Islet precursor cell (in vitro differentiated cells): ENCODE data around the gene HSD3B2.
"Not testable (repeated sequence)": the region's sequence is repeated elsewhere in the genome, so short reads cannot be mapped to it uniquely, and the experiment has no call there.

ENCODE experiments used
- DNase-seq: peaks from one replicate; pipeline ENCODE4 v3.0.0-alpha.2; 2018

HSD3B2 gene

GRCh38 chr1:119414950-119415349 lies at the start of gene HSD3B2:
Gene HSD3B2, plus strand, starts transcription at chr1:119415150. Its CDS starts 270 bp downstream, at chr1:119415420.
- DNase-seq = no peak

GRCh38 chr1:119366424-119366823 lies 48.5 kb upstream of the HSD3B2 start:
- no peak for DNase-seq

DNA sequence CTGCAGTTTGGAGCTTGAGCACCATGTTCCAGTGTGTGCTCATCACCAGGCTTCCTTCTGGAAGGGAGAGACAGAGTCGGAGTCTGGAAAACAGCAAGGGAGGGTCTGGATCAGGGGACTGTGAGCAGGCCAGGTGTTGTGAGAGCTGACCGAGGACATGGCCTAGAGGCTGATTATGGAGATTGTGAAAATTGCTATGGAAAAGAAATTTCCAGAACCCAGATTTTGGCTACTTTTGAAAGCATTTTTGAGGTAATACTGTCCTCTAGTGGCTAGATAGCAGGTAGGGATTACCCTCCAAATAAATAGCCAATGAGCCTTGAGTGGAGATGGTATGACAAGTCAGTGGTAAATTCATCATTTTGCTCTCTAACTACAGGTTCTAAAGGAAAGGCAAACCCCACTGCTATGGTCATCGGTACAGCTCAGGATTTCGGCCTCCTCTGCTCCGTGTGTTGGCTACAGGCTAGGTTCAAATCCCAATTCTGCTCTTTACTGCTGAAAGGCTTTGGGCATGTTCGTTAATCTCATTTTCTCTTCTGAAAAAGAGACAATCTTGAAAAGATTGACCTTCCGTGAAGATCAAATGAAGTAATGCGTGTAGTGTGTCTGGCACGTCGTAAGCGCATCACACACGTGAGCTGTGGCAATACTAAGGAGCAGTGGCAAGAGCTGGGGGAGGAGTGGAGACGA lies 47.4 kb upstream of the HSD3B2 start:
- DNase-seq = no peak

DNA sequence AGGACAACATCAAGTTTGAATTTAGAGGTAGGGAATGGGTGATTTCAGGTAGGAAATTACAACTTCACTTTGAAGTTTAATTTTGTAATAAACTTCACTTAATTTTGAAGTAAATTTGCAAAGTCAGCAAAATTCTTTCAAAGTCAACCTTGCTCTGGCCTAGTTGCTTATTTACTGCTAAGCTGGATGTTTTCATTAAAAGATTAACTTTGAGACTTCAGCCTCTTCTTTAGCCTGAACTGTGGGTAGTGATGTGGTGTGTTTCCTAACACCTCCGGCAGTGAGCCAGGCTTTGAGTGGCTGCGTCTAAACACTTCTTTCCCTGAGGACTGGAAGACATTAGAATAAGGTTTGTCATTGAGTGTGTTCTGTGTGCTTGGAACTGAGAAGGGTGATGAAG lies 46.4 kb upstream of the HSD3B2 start, which contains the start of gene HAO2:
Gene HAO2, plus strand, starts transcription at position 232 of the 400 bp plus-strand sequence. CDS start 12,301 bp downstream, outside the sequence.
- no peak for DNase-seq

DNA sequence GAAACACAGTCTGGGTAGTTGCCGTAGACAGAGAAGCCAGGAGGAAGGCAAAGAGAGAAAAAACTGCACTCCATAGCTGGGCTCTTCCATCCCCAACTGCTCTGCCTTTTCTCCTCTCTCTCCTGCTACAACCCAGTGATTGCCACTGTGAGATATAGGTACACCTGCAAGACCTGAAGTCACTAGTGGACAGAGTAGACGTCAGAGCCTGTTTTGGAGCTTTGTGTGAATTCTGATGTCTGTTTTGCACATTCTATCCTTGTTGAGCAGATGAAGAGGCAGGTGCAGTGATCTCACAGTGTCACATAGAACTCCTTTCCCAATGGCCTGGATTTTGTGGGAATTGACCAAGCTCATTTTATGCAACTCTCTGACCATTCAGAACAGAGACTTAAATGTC lies 44.2 kb upstream of the HSD3B2 start:
- no peak for DNase-seq

- no peak for DNase-seq
Observed at GRCh38 chr1:119371815-119372214, 43.1 kb upstream of the HSD3B2 start.

GRCh38 chr1:119372503-119373086 lies 42.4 kb upstream of the HSD3B2 start:
- peak; percentile 83 for DNase-seq

DNA sequence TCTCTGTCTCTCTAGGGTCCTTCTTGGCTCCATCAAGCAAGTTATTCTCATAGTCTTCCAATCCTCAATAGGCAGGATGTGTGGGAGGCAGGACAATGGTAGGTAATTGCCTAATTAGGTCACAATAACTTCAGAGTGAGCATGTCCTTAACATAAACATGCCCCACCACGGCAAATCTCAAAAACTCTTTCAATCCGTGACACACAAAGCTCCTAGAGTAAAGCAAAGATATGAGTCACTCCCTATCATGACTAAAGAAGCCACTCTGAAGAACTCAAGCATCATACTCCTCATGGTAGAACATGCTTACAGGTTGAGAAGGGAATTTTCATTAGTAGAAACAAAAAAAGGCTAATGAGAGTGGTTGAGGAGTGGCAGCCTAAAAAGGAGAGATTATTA lies 41.5 kb upstream of the HSD3B2 start:
- DNase-seq = no peak

DNA sequence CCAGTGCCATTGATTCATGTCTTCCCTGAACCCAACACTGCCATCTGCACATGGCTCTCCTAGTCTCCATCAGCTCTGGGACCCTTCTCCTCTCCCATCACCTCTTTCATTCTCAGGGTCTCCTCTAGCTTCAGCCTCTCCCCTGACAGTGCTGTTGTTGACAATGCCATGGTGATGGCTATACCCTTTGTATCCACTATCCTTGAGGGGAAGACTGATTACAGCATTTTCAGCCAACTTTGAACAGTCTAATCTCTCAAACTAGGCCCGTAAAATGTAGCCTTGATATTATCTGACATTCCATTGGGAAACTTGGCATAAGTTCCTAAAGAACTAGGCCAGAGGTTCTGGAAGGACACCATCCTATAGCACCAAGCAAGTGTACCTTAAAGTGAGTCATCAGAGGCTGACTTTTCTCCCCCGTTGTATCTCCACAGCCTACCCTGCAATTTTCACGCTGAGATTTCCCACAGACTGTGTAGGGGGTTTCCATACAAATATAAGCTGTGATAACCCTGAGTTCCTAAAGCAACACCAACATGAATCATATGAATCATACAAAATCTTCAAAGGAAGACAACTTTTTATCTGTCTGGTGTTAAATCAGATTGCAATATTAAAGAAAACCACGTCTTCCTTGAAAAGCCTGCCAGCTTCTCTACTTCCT lies 40.6 kb upstream of the HSD3B2 start:
- no peak for DNase-seq

DNA sequence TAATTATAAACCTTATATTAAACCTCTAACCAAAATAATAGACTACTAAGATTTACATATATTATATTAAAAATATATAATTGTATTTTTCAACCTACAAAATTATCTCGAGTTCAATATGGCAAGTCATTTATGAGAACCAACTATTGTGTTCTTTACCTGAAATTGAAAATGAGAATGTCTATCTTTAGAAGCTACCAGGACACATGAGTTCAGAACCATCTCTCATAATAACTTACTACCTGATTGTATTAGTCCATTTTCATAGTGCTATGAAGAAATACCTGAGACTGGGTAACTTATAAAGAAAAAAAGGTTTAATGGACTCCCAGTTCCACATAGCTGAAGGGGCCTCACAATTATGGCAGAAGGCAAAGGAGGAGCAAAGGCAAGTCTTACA lies 39.6 kb upstream of the HSD3B2 start:
- no peak for DNase-seq

GRCh38 chr1:119376594-119376993 lies 38.4 kb upstream of the HSD3B2 start:
- DNase-seq = no peak

DNA sequence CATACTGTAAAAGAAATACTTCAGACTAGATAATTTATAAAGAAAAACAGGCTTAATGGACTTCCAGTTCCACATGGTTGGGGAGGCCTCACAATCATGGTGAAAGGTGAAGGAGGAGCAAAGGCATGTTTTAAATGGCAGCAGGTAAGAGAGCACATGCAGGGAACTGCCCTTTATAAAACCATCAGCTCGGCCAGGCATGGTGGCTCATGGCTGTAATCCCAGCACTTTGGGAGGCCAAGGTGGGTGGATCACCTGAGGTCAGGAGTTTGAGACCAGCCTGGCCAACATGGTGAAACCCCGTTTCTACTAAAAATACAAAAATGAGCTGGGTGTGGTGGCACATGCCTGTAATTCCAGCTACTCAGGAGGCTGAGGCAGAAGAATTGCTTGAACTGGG lies 37.4 kb upstream of the HSD3B2 start:
- not testable (repeated sequence) for DNase-seq

GRCh38 chr1:119379117-119379516 lies 35.8 kb upstream of the HSD3B2 start:
- DNase-seq = no peak

- DNase-seq = no peak
Observed at GRCh38 chr1:119380304-119380703, 34.6 kb upstream of the HSD3B2 start.

GRCh38 chr1:119380983-119381662 lies 33.8 kb upstream of the HSD3B2 start:
- DNase-seq = no peak

DNA sequence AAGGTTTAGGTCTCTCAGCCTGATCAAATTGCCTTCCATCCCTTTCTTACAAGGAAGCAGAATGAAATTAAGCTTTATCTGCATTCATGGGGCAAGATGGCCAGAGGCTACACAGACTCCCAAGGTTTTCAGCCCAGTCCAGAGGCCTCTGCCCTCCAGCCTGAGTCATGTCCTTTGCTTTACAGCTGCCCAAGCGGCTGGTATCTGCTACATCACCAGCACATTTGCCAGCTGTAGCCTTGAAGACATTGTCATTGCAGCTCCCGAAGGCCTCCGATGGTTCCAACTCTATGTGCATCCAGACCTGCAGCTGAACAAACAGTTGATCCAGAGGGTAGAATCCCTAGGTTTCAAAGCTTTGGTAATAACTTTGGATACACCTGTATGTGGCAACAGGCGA lies 30.4 kb upstream of the HSD3B2 start:
- no peak for DNase-seq

DNA sequence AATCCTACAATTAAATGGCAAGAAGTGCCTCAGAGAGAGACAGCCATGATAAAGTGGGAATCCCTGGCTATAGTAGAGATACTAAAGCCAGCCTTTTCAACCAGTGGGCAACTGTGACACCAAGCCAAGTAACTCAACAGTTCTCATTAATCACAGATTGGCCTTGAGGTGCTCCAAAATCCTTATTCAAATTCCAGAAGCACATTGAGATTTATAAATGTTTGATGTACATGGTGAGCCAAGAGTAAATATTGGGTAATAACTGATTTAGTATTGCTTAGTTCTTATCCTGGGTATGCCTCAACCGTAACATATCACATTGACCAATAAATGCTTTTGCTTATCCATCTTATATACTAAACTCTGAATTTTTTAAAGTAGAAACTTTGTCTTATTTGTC lies 29.3 kb upstream of the HSD3B2 start:
- no peak for DNase-seq

- DNase-seq = no peak
Observed at GRCh38 chr1:119387858-119388257, 27.1 kb upstream of the HSD3B2 start.

- no peak for DNase-seq
Observed at GRCh38 chr1:119388450-119388849, 26.5 kb upstream of the HSD3B2 start.

GRCh38 chr1:119390526-119390925 lies 24.4 kb upstream of the HSD3B2 start:
- no peak for DNase-seq

- DNase-seq = no peak
Observed at GRCh38 chr1:119391749-119392148, 23.2 kb upstream of the HSD3B2 start.

GRCh38 chr1:119394085-119394484 lies 20.9 kb upstream of the HSD3B2 start:
- DNase-seq = no peak

DNA sequence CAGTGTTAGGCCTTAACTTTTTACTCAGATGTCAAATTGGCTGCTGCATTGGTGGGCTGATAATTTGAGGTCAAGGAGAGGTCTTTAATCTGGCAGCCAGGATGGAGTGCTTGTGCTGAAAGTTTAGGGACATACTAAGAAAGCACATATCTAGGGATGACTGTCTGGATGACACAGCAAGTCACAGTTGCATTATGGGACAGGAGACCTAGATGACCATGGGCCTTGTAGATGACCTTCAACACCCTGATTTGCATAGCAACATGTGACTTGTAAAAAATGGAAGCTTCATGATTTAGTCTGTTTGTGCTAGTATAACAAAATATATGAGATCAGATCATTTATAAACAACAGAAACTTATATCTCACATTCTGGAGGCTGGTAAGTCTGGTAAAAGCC lies 18.0 kb upstream of the HSD3B2 start:
- no peak for DNase-seq

- no peak for DNase-seq
Observed at GRCh38 chr1:119397986-119398385, 17.0 kb upstream of the HSD3B2 start.
